Heart left ventricle (tissue), 13 donors: Measurements from ENCODE around the gene ELAVL3.

ENCODE experiments used
- POLR2A ChIP-seq, 2 donors: fragments of 450-650 bp; IDR thresholded peaks; one replicate each; pipeline ENCODE4 v1.6.1; 2017; ENCODE audit warnings: antibody characterized with exemption in 2 of 2, mild to moderate bottlenecking in 2 of 2, moderate library complexity in 2 of 2
- TF ChIP-seq, protein P1 (sequence below), 12 donors: fragments of 200-600 bp; sonication (generic) in 4 of 12; IDR thresholded peaks; one replicate each; pipeline versions ENCODE4 v1.5.0 to v1.8.0; 2018 to 2022; ENCODE audit warnings: antibody characterized with exemption in 12 of 12, mild to moderate bottlenecking in 5 of 12
- donor health status: ischemic (EF 13 %, LVEDD 7.1; RV severe dilation, severe dysfunction).
- donor health status: DM: no; HTN: yes; CAD: no.
- donor health status: DM: no; HTN: no; CAD: no.
- donor health status: ischemic (EF 25% LVEDD 6.9; RV normal size, moderate dysfunction).
- donor health status: ischemic (EF 25% LVEDD 5.7; RV mildly dilated, moderate dysfunction).
- donor health status: ischemic (EF 35%, LVEDD 5.7; RV mildly dilated, moderate dysfunction).
- donor health status: nonischemic (EF 11% LVEDD 7.7; RV severe dilation, severe dysfunction).
- donor health status: DM: yes; HTN: yes; CAD: no.
- donor health status: PGD.
- donor health status: ischemic (EF 29% LVEDD 5.4; RV normal size, mild dysfunction).
- donor health status: nonischemic (EF 23%, LVEDD 6.1; RV moderate dilation, normal function).

DNA sequence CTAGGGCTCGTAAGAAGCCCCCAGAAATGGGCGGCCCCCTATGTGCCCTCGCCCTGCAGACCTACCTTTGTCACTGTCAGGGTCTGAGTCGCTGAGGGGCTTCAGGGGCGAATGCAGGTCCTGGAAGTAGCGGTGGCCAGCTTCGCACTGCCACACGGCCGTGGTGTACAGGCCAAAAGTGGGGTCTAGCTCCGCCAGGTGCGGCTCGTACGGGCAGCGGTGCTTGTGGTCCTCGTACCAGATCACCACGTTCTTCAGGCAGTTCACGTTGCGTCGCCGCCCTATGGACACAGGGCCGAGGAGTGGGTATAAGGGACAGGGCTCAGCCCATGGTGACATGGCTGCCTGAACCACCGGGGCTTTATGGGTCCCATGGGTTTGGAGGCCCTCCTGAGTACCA is 15.0 kb upstream of the ELAVL3 start:
- TF ChIP-seq POLR2A (IDR thresholded peaks at IDR 0.05) = no peak
- TF ChIP-seq, protein P1, sequence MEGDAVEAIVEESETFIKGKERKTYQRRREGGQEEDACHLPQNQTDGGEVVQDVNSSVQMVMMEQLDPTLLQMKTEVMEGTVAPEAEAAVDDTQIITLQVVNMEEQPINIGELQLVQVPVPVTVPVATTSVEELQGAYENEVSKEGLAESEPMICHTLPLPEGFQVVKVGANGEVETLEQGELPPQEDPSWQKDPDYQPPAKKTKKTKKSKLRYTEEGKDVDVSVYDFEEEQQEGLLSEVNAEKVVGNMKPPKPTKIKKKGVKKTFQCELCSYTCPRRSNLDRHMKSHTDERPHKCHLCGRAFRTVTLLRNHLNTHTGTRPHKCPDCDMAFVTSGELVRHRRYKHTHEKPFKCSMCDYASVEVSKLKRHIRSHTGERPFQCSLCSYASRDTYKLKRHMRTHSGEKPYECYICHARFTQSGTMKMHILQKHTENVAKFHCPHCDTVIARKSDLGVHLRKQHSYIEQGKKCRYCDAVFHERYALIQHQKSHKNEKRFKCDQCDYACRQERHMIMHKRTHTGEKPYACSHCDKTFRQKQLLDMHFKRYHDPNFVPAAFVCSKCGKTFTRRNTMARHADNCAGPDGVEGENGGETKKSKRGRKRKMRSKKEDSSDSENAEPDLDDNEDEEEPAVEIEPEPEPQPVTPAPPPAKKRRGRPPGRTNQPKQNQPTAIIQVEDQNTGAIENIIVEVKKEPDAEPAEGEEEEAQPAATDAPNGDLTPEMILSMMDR (IDR thresholded peaks at IDR 0.05) = no peak
